Islet of Langerhans (tissue), 1 donor: ENCODE results near the gene ONECUT3.

ENCODE experiments used
- FAIRE-seq: peaks from one replicate; lab custom pipeline; 2011; peaks lifted over from hg19 to GRCh38; lab: Jason Lieb, UNC

ONECUT3 gene

GRCh38 chr19:1739960-1740629, 13.2 kb upstream of the ONECUT3 start:
- FAIRE-seq: no peak

DNA sequence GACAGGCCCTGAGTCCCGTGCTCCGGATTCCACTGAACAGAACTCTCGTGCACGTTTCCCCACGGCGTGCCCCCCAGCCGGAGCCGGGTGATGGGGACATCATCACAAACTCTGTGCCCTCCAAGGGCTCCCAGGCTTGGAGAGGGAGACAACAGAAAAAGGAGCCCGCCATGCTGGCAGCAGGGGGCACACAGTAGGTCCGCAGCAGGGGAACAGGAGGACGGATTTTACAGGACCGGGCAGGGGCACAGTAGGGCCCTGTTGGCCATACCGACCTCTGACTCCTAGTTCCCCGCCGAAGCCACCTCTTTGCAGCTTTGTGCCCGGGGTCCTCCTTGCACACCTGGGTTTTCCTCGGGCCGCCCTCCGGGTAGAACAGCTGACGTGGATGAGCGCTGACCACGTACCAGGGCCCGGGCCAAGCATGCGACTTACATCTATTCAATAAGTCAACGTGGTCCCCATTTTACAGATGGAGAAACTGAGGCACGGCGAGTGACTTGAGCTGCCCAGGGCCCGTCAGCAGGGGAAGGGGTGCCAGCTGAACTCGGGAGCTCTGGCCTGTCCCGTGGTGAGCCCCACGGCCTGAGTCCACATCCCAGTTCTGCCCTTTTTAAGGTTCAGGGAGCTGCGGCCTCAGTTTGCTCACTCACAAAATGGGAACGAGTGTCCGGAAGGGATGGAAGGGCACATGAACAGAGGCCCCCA, 10.2 kb upstream of the ONECUT3 start:
- no peak for FAIRE-seq

- no peak for FAIRE-seq
Observed at GRCh38 chr19:1744133-1744665, 9.1 kb upstream of the ONECUT3 start.

DNA sequence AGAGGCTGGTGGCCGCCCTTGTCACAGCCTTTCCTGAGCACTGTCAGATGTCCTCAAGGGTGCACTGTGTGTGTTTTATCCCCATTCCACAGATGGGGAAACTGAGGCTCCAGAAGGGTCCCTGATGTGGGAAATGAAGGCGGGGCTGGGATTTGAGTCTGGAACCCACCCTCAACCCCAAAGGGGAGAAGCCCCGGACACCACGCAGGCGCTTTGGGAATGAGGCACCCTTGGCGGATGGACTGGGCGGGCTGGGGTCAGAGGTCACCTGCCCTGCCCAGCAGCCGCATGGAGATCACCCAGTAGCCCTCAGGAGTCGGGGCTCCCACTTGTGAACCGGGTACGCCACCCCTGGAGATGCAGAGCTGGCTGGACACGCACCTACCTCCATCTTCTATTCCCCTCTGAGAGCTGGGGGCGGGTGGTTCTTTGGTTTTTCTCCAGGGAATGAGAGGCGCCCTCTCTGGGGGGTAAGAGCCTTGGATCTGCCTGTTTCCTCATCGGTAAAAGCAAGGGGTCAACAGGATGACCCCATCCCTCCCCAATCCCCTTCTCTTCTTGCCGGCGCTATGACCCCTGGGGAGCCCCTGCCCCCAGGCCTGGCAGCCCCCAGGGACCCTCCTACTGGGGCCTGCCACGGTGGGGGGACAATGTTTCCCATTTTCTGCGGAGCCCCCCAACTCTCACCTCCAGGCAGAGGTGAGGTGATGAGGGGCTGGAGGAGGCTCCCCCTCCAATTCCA, 8.3 kb upstream of the ONECUT3 start:
- FAIRE-seq: no peak

DNA sequence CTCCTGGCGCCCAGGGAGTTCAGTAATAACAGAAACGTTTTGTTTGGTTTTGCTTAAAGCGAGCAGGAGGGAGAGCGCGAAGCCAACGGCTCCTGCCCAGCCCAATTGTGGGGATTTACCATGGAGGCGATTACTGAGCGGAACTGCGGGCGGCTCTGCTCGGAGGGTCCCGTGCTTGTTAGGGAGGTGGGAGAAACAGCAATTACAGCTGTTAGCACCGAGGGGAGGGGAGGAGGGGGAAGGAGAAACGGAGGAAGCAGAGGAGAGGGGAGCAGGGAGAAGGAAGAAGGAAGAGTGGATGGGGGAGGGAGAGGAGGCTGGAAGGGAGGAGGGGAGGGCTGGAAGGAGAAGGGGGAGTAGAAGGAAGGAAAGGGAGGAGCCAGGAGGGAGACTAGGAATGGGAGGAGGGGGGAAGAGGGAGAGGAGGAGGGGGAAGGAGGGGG, 7.7 kb upstream of the ONECUT3 start:
- no peak for FAIRE-seq

GRCh38 chr19:1746401-1747284, 6.7 kb upstream of the ONECUT3 start:
- FAIRE-seq: no peak

GRCh38 chr19:1747285-1748114, 5.8 kb upstream of the ONECUT3 start:
- no peak for FAIRE-seq

DNA sequence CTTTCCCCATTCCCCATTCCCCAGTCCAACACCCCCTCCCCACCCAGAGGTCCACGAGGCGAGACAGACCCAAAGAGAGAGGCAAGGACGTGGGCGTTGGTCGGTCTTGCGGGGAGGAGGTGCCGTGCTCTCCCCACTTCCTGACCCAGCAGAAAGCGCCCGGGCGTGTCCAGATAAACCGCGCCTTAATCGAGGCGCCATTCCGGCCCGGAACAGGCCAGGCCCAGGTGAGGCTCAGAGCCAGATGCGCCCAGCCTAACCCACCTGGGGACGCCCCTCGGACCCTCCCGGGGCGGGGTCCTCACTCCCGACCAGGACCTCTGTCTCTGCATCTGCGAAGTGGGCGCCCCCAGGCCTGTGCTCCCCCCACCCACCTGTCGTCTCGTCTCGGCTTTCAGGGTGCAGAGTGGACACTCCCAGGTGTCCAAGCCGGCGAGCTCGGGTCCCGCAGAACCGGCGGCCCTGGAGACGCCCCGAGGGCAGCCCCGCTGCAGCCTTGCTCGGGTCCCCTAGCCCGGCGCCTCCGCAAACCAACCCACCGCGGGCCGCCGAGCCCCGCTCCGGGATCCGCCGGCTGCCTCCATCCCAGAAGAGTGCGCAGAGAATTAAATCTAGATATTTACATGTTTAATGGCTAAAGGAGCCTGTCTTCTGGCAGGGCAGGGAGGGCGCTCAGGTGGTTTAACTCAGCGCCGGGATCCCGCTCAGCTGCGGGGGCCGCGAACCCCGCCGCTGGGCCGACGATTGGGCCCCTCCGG, 5.0 kb upstream of the ONECUT3 start:
- FAIRE-seq: no peak

GRCh38 chr19:1748873-1749341, 4.4 kb upstream of the ONECUT3 start:
- no peak for FAIRE-seq

- FAIRE-seq: no peak
Observed at GRCh38 chr19:1749373-1750342, 3.6 kb upstream of the ONECUT3 start.

DNA sequence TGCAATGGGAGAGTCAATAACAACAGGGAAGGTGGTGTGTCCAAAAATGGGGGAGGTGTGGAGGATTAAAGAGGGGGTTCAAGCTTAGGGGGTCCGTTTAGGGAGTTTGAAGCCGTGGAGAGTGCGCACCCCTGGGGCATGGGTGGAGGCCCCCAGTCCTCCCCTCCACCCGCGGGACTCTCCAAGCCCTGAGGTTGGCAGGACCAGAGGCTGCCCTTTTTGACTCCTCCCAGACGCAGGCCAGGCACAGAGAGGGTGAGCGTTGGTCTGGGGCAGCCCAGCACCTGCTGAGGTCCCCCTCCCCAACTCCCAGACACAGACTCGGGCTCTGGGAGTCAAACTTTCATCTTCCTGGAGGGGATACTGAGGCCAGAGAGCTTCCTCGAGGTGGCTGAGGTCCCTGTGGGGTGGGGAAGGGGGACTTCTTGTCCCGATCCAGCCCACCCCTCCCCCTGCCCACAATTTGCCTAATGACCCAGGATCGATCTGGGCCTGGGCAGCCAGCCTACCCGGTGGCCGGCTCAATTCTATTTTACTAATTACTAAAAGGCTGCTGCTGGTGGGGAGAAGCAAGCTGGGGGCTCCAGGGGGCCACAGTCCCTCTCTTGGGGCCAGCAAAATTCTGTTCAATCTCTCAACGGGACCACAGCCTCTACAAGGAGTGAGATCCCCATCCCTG, 2.8 kb upstream of the ONECUT3 start:
- no peak for FAIRE-seq

DNA sequence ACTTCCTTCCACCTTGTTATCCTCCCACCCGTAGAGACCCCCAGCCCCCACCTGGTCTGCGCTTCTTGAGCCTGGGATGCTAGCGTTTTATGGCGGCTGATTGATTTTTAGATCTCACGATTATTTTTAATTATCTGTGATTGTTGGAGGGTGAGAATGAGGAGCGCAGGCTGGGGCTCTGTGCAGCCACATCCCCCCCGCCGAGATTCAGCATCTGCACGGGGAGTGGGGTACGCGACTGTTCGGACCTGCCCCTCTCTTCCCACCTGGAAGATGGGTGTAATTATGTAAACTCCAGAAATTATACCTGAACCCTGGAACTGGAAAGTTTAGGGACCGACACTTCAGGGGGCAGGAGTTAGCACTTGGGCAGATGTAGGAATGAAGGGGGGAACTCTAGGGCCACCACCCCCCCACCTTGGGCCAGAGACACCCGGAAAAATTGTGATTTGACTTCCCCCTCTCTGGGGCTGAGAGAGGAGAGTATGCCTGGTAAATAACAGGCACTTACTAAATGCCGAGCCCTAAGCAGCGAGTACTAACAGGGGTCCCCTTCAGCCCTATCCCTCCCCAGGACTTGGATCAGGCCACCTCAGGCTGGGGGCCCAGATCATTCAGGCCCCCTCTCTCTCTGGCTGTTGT, 1.8 kb upstream of the ONECUT3 start:
- no peak for FAIRE-seq

DNA sequence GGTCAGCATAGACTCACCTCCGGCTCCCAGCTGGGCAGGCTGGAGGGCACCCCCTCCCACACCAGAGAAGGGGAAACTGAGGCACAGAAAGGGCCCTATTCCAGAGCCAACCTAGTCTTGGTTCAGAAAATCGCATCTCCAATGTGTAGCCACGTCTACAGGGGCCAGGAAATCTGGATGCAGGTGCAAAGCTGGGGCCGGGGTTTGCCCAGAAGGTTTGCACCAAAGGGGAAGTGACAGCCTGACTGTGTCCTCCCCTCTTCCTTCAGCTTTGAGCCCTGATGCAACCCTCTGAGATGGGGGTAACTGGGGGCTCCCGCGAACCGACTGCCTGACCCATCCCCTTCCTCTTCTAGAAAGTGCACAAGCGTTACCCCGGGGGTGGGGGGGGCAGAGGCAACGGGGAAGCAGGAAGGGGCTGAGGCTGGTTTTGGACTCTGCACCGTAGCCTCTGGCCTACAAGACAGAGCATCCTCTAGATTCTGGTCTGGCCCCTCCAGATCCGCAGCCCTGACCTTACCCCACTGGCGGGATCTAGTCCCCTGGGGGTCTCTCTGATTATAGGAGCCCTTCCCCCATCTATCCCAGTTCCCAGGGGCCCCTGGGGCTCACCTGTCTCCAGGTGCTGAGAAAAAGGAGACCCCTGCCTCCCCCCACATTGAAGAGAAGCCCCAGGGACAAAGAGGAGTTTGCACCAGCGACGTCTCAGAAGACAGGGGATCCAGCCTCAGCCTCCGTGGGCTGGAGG, 1.1 kb upstream of the ONECUT3 start:
- FAIRE-seq: no peak

- FAIRE-seq: no peak
Observed at GRCh38 chr19:1754018-1754635, 821 bp downstream of the ONECUT3 start.

DNA sequence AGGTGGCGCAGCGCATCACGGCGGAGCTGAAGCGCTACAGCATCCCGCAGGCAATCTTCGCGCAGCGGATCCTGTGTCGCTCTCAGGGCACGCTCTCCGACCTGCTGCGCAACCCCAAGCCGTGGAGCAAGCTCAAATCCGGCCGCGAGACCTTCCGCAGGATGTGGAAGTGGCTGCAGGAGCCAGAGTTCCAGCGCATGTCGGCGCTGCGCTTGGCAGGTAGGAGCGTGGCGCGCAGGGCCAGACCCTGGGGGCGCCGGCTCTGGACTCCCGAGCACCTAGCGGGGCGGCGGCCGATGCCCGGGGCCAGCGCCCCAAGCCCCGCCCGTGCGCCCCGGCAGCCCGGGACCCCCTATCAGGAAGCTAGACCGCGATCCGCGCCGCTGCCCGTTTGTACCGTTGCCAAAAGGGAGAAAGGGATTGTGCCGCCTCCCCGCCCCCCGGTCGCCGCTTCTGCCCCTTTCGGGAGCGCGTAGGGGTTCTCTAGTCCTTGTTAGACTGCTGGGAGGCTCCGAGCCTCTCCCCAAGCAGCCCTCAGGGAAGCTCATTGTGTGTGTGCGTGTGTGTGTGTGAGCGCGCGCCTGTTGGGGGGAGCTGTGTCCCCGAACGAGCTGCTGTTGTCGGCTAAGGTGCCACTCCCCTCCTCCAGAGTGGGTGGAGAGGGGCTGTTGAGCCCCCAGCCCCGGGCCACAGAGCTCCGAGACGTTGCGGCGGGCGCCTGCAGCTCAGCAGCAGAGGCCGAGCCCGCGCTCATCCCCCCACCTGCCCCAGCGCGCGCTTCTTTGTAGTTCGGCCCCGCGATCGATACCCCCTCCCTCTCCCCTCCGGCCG, 1.5 kb downstream of the ONECUT3 start:
- no peak for FAIRE-seq
